Ectodermal cell (in vitro differentiated cells): ENCODE results near the gene CRIM1.

Experiments
- H3K27ac ChIP-seq: 2 replicates; pipeline ENCODE4 v1.7.0; 2013; ENCODE audit warnings: mild to moderate bottlenecking, low read depth, low read length; ENCODE audit not compliant: insufficient read depth, poor library complexity, severe bottlenecking
- H3K27me3 ChIP-seq: 2 replicates; pipeline ENCODE4 v1.7.0; 2013; ENCODE audit warnings: mild to moderate bottlenecking, low read length; ENCODE audit not compliant: insufficient read depth, control insufficient read depth, poor library complexity, severe bottlenecking
- H3K36me3 ChIP-seq: one replicate; pipeline ENCODE4 v1.7.0; 2013; ENCODE audit warnings: low read length; ENCODE audit not compliant: control insufficient read depth, insufficient read depth
- H3K4me1 ChIP-seq: one replicate; pipeline ENCODE4 v1.7.0; 2013; ENCODE audit warnings: low read length; ENCODE audit not compliant: control insufficient read depth, insufficient read depth
- H3K4me3 ChIP-seq: 2 replicates; pipeline ENCODE4 v1.7.0; 2013; ENCODE audit warnings: low read depth, low read length, control low read depth; ENCODE audit not compliant: insufficient read depth
- H3K9me3 ChIP-seq: 2 replicates; pipeline ENCODE4 v1.7.0; 2013; ENCODE audit warnings: mild to moderate bottlenecking, low read length, moderate library complexity; ENCODE audit not compliant: control insufficient read depth
- WGBS, 2 experiments: methylation state at CpG; one replicate each; pipeline ENCODE4 v1.1.7; 2013; ENCODE audit warnings: missing lambda C conversion rate in 2 of 2; 5-methylcytosine and 5-hydroxymethylcytosine counted together

The CRIM1 gene

GRCh38 chr2:36525245-36525644 lies 169.7 kb downstream of the CRIM1 start:
- 91 to 97% methylated on average over 5 of the region's 5 CpGs for WGBS, 2 experiments
- no peak overlapping the region for H3K27ac ChIP-seq
- peaks cover 8% of the 10 kb centered on the region for H3K4me1 ChIP-seq
- no peak overlapping the region for H3K4me3 ChIP-seq
- no peaks in the 10 kb centered on the region for H3K9me3 ChIP-seq
- no peaks in the 10 kb centered on the region for H3K27me3 ChIP-seq
- no peaks in the 10 kb centered on the region for H3K36me3 ChIP-seq

GRCh38 chr2:36526226-36526625 lies 170.6 kb downstream of the CRIM1 start:
- no peaks in the 10 kb centered on the region for H3K36me3 ChIP-seq
- 93 to 96% methylated on average over 2 of the region's 2 CpGs for WGBS, 2 experiments

DNA sequence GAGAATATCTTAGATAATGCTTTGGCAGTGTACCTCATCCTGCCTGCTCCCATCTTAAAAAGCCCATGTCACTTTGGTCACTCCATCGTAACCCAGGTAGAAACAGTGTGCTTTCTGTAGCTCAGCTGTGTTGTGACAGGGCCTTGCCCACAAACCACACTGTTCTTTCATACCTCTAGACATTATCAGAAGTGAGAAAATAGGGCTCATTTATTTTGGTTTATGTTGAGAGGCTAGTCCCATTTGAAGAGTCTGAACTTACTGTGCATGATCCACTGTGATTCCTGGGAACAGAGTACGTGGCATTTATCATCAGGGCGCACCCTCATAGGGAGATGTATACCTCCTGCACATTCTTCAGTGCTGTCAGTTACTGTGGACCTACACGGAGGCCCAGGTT lies 172.7 kb downstream of the CRIM1 start:
- Histone ChIP-seq H3K27me3 (no peaks in the 10 kb centered on the region), H3K27ac (no peak overlapping the region), H3K4me1 (peaks cover 14% of the 10 kb centered on the region), H3K36me3 (no peaks in the 10 kb centered on the region), H3K4me3 (no peak overlapping the region), H3K9me3 (no peaks in the 10 kb centered on the region)
- 91 to 96% methylated on average over 4 of the region's 4 CpGs for WGBS, 2 experiments

More at GRCh38 chr2:36526226-36526625, 170.6 kb downstream of the CRIM1 start:
- Histone ChIP-seq H3K9me3 (no peaks in the 10 kb centered on the region), H3K4me3 (no peak overlapping the region), H3K27ac (no peak overlapping the region), H3K27me3 (no peaks in the 10 kb centered on the region), H3K4me1 (peaks cover 14% of the 10 kb centered on the region)

- no peaks in the 10 kb centered on the region for H3K27me3 ChIP-seq
- H3K4me1 ChIP-seq, result peaks cover 14% of the 10 kb centered on the region
- no peak overlapping the region for H3K4me3 ChIP-seq
- no peaks in the 10 kb centered on the region for H3K36me3 ChIP-seq
- 93 to 95% methylated on average over 7 of the region's 7 CpGs for WGBS, 2 experiments
- H3K9me3 ChIP-seq, result no peaks in the 10 kb centered on the region
- no peak overlapping the region for H3K27ac ChIP-seq
Measured at GRCh38 chr2:36528766-36529392, 173.3 kb downstream of the CRIM1 start.

GRCh38 chr2:36530178-36530982 lies 174.8 kb downstream of the CRIM1 start:
- no peaks in the 10 kb centered on the region for H3K36me3 ChIP-seq
- H3K4me1 ChIP-seq, result peaks cover 14% of the 10 kb centered on the region
- no peaks in the 10 kb centered on the region for H3K27me3 ChIP-seq
- H3K27ac ChIP-seq, result no peak overlapping the region
- no peak overlapping the region for H3K4me3 ChIP-seq
- H3K9me3 ChIP-seq, result no peaks in the 10 kb centered on the region
- 91% methylated on average over 9 of the region's 9 CpGs for WGBS, 2 experiments

GRCh38 chr2:36530983-36531354 lies 175.4 kb downstream of the CRIM1 start:
- Histone ChIP-seq H3K4me1 (peaks cover 14% of the 10 kb centered on the region), H3K36me3 (no peaks in the 10 kb centered on the region), H3K4me3 (no peak overlapping the region), H3K9me3 (no peaks in the 10 kb centered on the region), H3K27me3 (no peaks in the 10 kb centered on the region), H3K27ac (no peak overlapping the region)
- 98 to 100% methylated on average over 3 of the region's 3 CpGs for WGBS, 2 experiments

- H3K27ac ChIP-seq, result no peak overlapping the region
- H3K4me1 ChIP-seq, result peaks cover 9% of the 10 kb centered on the region
- no peaks in the 10 kb centered on the region for H3K9me3 ChIP-seq
- H3K27me3 ChIP-seq, result no peaks in the 10 kb centered on the region
- no peak overlapping the region for H3K4me3 ChIP-seq
- no peaks in the 10 kb centered on the region for H3K36me3 ChIP-seq
Measured at GRCh38 chr2:36534275-36534799, 178.8 kb downstream of the CRIM1 start.

DNA sequence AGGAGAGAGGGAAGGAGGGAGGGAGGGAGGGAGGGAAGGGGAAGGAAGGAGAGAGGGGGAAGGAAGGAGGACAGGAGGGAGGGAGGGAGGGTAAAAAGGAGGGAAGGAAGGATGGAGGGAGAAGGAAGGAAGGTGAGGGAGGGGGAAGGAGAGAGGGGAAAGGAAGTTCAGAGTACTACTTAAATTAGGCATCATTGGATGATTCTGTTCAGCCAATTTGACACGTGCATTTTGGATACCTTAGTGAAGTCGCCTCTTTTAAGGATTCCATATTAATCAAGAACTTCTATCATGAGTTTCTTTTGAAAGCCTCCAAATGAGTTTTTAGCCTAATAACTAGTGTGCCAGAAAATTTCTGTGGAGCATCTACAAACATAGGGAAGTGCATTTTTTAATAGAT lies 179.5 kb downstream of the CRIM1 start:
- Histone ChIP-seq H3K9me3 (no peaks in the 10 kb centered on the region), H3K27ac (no peak overlapping the region), H3K4me3 (no peak overlapping the region), H3K36me3 (no peaks in the 10 kb centered on the region), H3K4me1 (peaks cover 7% of the 10 kb centered on the region), H3K27me3 (no peaks in the 10 kb centered on the region)
- 92 to 94% methylated on average over 2 of the region's 2 CpGs for WGBS, 2 experiments

DNA sequence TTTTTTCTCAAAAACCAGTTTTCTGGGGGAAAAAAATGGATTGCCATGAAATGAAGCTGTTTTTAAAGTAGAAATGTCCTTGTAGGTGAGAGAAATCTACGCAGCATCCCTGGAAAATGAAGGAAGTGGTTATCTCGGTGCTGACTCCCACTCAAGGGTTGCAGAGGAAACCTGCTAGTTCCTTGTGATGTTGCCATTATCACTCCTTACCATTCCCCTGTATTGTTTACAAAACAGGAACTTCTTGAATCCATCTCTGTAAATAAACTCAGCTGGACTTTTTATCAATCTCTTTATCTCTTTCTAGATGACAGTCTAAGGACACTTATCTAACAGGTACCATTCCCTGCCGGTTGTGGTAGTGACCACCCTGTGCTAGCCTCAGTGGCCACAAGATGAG lies 181.2 kb downstream of the CRIM1 start:
- H3K36me3 ChIP-seq, result no peaks in the 10 kb centered on the region
- WGBS, 2 experiments, result 91 to 100% methylated on average over 3 of the region's 3 CpGs

GRCh38 chr2:36538335-36538734 lies 182.8 kb downstream of the CRIM1 start:
- Histone ChIP-seq H3K27me3 (no peaks in the 10 kb centered on the region), H3K4me1 (no peaks in the 10 kb centered on the region), H3K4me3 (no peak overlapping the region), H3K27ac (no peak overlapping the region), H3K9me3 (no peaks in the 10 kb centered on the region), H3K36me3 (no peaks in the 10 kb centered on the region)
- WGBS, 2 experiments, result 94 to 96% methylated on average over 5 of the region's 5 CpGs

More for the DNA sequence above, 181.2 kb downstream of the CRIM1 start:
- Histone ChIP-seq H3K27me3 (no peaks in the 10 kb centered on the region), H3K4me1 (no peaks in the 10 kb centered on the region), H3K9me3 (no peaks in the 10 kb centered on the region), H3K4me3 (no peak overlapping the region), H3K27ac (no peak overlapping the region)
